Kidney capillary endothelial cell (primary cell): ENCODE data around the gene ARHGEF37.

Experiments used
- DNase-seq: peaks from one replicate; pipeline ENCODE4 v3.0.0-alpha.2; 2018; ENCODE audit warnings: low spot score

The ARHGEF37 gene

GRCh38 chr5:149674686-149675085 is 93.4 kb downstream of the ARHGEF37 start:
- DNase-seq: no peak

- DNase-seq: no peak
Observed at GRCh38 chr5:149675610-149676201, 94.4 kb downstream of the ARHGEF37 start.

GRCh38 chr5:149677731-149678130 is 96.4 kb downstream of the ARHGEF37 start:
- no peak for DNase-seq

GRCh38 chr5:149679876-149680809 is 98.8 kb downstream of the ARHGEF37 start:
- DNase-seq: no peak

DNA sequence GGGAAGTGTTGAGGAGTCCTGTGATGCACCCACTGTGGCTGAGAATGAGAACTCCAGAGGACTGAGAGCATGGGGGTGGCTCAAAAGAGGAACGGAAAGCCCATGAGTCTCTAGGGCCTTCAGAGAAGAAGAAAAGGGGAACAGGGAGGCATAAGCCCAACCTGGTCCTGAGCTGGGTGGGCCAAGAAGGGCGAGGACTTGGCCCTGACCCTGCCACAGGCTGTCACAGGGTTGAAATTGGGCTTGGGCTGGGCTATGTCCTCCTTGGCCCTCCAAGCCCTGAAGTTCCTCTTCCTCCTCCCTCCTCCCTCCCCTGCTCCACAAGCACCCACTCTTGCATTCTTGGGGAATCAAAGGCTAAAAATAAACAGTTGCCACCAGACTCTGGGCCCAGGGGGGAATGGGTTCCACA is 99.5 kb downstream of the ARHGEF37 start:
- no peak for DNase-seq

- DNase-seq: no peak
Observed at GRCh38 chr5:149681252-149681651, 100.0 kb downstream of the ARHGEF37 start.

DNA sequence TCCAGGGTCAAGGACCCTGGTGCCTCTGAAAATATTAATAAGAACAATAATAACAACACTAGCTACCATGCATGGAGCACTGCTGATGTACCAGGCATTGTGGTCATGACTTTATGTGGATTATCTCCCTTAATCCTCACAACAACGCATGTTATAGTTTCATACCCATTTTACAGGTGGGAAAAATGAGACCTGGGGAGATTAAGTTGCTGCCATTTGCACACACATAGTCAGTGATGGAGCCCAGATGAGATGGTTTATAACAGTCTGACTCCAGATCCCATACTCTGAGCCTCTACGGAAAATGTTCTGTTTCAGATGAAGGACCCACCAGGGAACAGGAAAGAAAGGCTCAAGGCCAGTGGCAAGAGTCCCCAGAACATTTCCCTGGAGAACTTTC is 100.6 kb downstream of the ARHGEF37 start:
- no peak for DNase-seq

DNA sequence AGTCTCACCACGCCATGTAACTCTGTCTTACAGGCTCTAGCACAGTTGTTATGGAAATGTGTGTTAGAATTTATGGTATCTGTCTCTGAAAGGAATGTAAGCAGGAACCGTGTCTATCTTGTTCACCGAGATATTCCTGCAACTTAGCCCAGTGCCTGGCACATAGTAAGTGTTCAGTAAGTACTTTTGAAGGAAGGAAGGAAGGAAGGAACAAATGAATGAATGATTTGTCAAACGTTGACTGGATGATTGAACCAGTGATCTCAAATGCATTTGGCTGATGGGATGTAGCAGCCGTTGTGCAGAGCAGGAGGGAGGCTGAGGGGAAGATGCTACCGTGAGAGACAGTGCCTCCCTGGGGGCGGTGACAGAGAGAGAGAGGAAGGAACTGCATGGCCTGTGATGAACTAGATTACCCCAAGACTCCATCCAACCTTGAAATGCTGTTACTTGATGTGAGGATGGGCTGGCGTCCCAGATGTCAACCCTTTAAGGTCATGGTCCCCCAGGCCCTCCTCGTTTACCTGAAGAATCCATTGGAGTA is 101.3 kb downstream of the ARHGEF37 start:
- no peak for DNase-seq

- no peak for DNase-seq
Observed at GRCh38 chr5:149683964-149684363, 102.7 kb downstream of the ARHGEF37 start.

DNA sequence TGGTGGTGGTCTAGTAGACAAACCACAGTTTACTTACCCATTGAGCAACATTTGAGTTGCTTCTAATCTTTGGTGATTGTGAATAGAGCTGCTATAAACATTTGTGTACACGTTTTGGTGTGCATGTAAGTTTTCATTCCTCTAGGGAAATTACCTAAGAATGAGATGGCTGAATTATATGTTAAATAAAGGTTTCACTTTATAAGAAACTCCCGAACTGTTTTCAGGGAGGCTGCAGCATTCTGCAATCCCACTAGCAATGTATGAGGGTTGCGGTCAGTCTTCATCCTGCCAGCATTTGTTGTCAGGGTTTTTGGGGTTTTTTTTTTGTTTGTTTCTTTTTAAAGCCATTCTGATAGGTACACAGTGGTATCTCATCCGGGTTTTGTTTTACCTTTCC is 103.1 kb downstream of the ARHGEF37 start:
- no peak for DNase-seq
